Stimulated activated CD8-positive, alpha-beta memory T cell treated with anti-CD3 and anti-CD28 coated beads, Interleukin-4, amount 100 ng/mL, for 4 hours (primary cell): ENCODE data around the gene TWIST1.

Source experiments
- DNase-seq, 2 donors: peaks; one replicate each; pipeline ENCODE4 v3.0.0-alpha.2; 2020; ENCODE audit warnings: low read depth in 2 of 2, low spot score in 1 of 2

TWIST1 gene

GRCh38 chr7:19113855-19114550 lies 3.4 kb downstream of the TWIST1 start:
- no peak for DNase-seq

GRCh38 chr7:19113002-19113350 lies 4.5 kb downstream of the TWIST1 start:
- DNase-seq = no peak

GRCh38 chr7:19112274-19113001 lies 5.0 kb downstream of the TWIST1 start:
- no peak for DNase-seq

GRCh38 chr7:19111474-19112273 lies 5.8 kb downstream of the TWIST1 start:
- DNase-seq = no peak

GRCh38 chr7:19110776-19111175 lies 6.7 kb downstream of the TWIST1 start:
- no peak for DNase-seq

- DNase-seq = no peak
Measured at GRCh38 chr7:19110026-19110730, 7.3 kb downstream of the TWIST1 start.

- DNase-seq = no peak
Measured at GRCh38 chr7:19109000-19109946, 8.2 kb downstream of the TWIST1 start.

- DNase-seq = no peak
Measured at GRCh38 chr7:19107356-19108146, 9.9 kb downstream of the TWIST1 start.

- no peak for DNase-seq
Measured at GRCh38 chr7:19107081-19107355, 10.4 kb downstream of the TWIST1 start.

GRCh38 chr7:19106241-19107080 lies 11.0 kb downstream of the TWIST1 start:
- no peak for DNase-seq

- no peak for DNase-seq
Measured at GRCh38 chr7:19105546-19105945, 11.9 kb downstream of the TWIST1 start.

- no peak for DNase-seq
Measured at GRCh38 chr7:19104811-19105210, 12.6 kb downstream of the TWIST1 start.

GRCh38 chr7:19102884-19103283 lies 14.6 kb downstream of the TWIST1 start:
- no peak for DNase-seq

GRCh38 chr7:19101909-19102308 lies 15.5 kb downstream of the TWIST1 start:
- DNase-seq = no peak

- DNase-seq = no peak
Measured at GRCh38 chr7:19101472-19101871, 16.0 kb downstream of the TWIST1 start.

GRCh38 chr7:19099924-19100323 lies 17.5 kb downstream of the TWIST1 start:
- DNase-seq = no peak

- DNase-seq = no peak
Measured at GRCh38 chr7:19099194-19099593, 18.2 kb downstream of the TWIST1 start.

GRCh38 chr7:19098510-19098909 lies 18.9 kb downstream of the TWIST1 start:
- DNase-seq = no peak
